Activated naive CD4-positive, alpha-beta T cell (primary cell): ENCODE results near the gene MPEG1.

ENCODE experiments used
- DNase-seq, 4 experiments: peaks; one replicate each; lab custom pipeline; 2025; lab: John Stamatoyannopoulos, UW

MPEG1 gene

GRCh38 chr11:59216641-59217564 lies 4.2 kb upstream of the MPEG1 start:
- DNase-seq, result no peak

- DNase-seq, result no peak
Observed at GRCh38 chr11:59214141-59214893, 1.6 kb upstream of the MPEG1 start.

- no peak for DNase-seq
Observed at GRCh38 chr11:59212222-59212621, 505 bp downstream of the MPEG1 start.

GRCh38 chr11:59208956-59209355 lies 3.8 kb downstream of the MPEG1 start:
- no peak for DNase-seq

- DNase-seq, result no peak
Observed at GRCh38 chr11:59207988-59208451, 4.7 kb downstream of the MPEG1 start.

- DNase-seq, result no peak
Observed at GRCh38 chr11:59206635-59207034, 6.1 kb downstream of the MPEG1 start.

GRCh38 chr11:59205648-59206047 lies 7.1 kb downstream of the MPEG1 start:
- no peak for DNase-seq

- DNase-seq, result no peak
Observed at GRCh38 chr11:59204746-59205145, 8.0 kb downstream of the MPEG1 start.

GRCh38 chr11:59201353-59201752 lies 11.4 kb downstream of the MPEG1 start:
- DNase-seq, result no peak

- DNase-seq, result no peak
Observed at GRCh38 chr11:59200423-59200746, 12.3 kb downstream of the MPEG1 start.

- DNase-seq, result no peak
Observed at GRCh38 chr11:59199546-59200422, 12.9 kb downstream of the MPEG1 start.

GRCh38 chr11:59198726-59199125 lies 14.0 kb downstream of the MPEG1 start:
- no peak for DNase-seq

- DNase-seq, result no peak
Observed at GRCh38 chr11:59197991-59198390, 14.7 kb downstream of the MPEG1 start.

GRCh38 chr11:59196777-59197176 lies 15.9 kb downstream of the MPEG1 start:
- no peak for DNase-seq

- no peak for DNase-seq
Observed at GRCh38 chr11:59195586-59195985, 17.1 kb downstream of the MPEG1 start.

- no peak for DNase-seq
Observed at GRCh38 chr11:59193587-59194130, 19.1 kb downstream of the MPEG1 start.

GRCh38 chr11:59192446-59193020 lies 20.2 kb downstream of the MPEG1 start:
- no peak for DNase-seq

GRCh38 chr11:59191890-59192289 lies 20.8 kb downstream of the MPEG1 start:
- no peak for DNase-seq

- DNase-seq, result no peak
Observed at GRCh38 chr11:59191095-59191494, 21.6 kb downstream of the MPEG1 start.

GRCh38 chr11:59189986-59190385 lies 22.7 kb downstream of the MPEG1 start:
- no peak for DNase-seq

- no peak for DNase-seq
Observed at GRCh38 chr11:59188954-59189353, 23.8 kb downstream of the MPEG1 start.

- no peak for DNase-seq
Observed at GRCh38 chr11:59187587-59187986, 25.1 kb downstream of the MPEG1 start.
